ENCODE data around the gene PRKCB. TPM values are rescaled to one million over a fixed set of nuclear protein-coding genes. Genes with fewer than 3 reads are reported as not detected.

Gene PRKCB
- total and polyA plus RNA-seq, 2 of the 8 experiments (the other 6 are each of a cell fraction or from before 2014, with no cell fraction given): 7.1 to 12.1 TPM

- TF ChIP-seq RAD21 (IDR thresholded peaks at IDR 0.05 in 1 of 2, conservative IDR thresholded peaks at IDR 0.05 in 1 of 2; ENCODE audit: low read depth in 2 of 2, low read length in 2 of 2): no peak
- TF ChIP-seq, protein P1, sequence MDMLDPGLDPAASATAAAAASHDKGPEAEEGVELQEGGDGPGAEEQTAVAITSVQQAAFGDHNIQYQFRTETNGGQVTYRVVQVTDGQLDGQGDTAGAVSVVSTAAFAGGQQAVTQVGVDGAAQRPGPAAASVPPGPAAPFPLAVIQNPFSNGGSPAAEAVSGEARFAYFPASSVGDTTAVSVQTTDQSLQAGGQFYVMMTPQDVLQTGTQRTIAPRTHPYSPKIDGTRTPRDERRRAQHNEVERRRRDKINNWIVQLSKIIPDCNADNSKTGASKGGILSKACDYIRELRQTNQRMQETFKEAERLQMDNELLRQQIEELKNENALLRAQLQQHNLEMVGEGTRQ (IDR thresholded peaks at IDR 0.05; ENCODE audit: low read length): no peak
- no peak for TF ChIP-seq SP4 (IDR thresholded peaks at IDR 0.05; ENCODE audit: low read length)
- TF ChIP-seq HDAC6 (IDR thresholded peaks at IDR 0.05; ENCODE audit: low read depth, low read length): no peak
- TF ChIP-seq TAF7 (optimal IDR thresholded peaks at IDR 0.05; ENCODE audit: borderline replicate concordance, low read depth, low read length): no peak
- peak; percentile 74; the same call in 1 of the 2 replicates for TF ChIP-seq SP1 (IDR thresholded peaks at IDR 0.05; ENCODE audit: low read depth, low read length)
- no peak for TF ChIP-seq CTBP2 (IDR thresholded peaks at IDR 0.05; ENCODE audit: borderline replicate concordance, insufficient read depth, insufficient read length, low read length)
- no peak for TF ChIP-seq ATF3 (IDR thresholded peaks at IDR 0.05; ENCODE audit: insufficient read depth, low read depth, low read length)
- TF ChIP-seq RNF2 (IDR thresholded peaks at IDR 0.05; ENCODE audit: borderline replicate concordance, low read depth, low read length, missing control alignments, poor library complexity, severe bottlenecking): no peak
- no peak for TF ChIP-seq TAF1 (IDR thresholded peaks at IDR 0.05; ENCODE audit: low read depth, low read length)
- TF ChIP-seq BACH1 (IDR thresholded peaks at IDR 0.05; ENCODE audit: low read length): no peak
- TF ChIP-seq KDM5A (IDR thresholded peaks at IDR 0.05; ENCODE audit: low read length): no peak
- TF ChIP-seq, protein P2, sequence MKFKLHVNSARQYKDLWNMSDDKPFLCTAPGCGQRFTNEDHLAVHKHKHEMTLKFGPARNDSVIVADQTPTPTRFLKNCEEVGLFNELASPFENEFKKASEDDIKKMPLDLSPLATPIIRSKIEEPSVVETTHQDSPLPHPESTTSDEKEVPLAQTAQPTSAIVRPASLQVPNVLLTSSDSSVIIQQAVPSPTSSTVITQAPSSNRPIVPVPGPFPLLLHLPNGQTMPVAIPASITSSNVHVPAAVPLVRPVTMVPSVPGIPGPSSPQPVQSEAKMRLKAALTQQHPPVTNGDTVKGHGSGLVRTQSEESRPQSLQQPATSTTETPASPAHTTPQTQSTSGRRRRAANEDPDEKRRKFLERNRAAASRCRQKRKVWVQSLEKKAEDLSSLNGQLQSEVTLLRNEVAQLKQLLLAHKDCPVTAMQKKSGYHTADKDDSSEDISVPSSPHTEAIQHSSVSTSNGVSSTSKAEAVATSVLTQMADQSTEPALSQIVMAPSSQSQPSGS (IDR thresholded peaks at IDR 0.05; ENCODE audit: low read length): no peak
- no peak for TF ChIP-seq BCL11A (IDR thresholded peaks at IDR 0.05; ENCODE audit: low read depth in 2 of 2, low read length in 2 of 2)
- no peak for TF ChIP-seq GABPA (IDR thresholded peaks at IDR 0.05; ENCODE audit: borderline replicate concordance, insufficient read depth, low read length)
- TF ChIP-seq SUZ12 (IDR thresholded peaks at IDR 0.05; ENCODE audit: low read length): no peak
- TF ChIP-seq EZH2 (IDR thresholded peaks at IDR 0.05; ENCODE audit: low read depth, low read length, severe bottlenecking): no peak
- TF ChIP-seq BRCA1 (IDR thresholded peaks at IDR 0.05; ENCODE audit: low read depth, low read length): no peak
- no peak for TF ChIP-seq SIN3A (conservative IDR thresholded peaks at IDR 0.05 in 1 of 2, IDR thresholded peaks at IDR 0.05 in 1 of 2; ENCODE audit: low read depth in 1 of 2, low read length in 2 of 2)
- no peak for TF ChIP-seq YY1 (IDR thresholded peaks at IDR 0.05; ENCODE audit: low read depth, low read length)
- no peak for TF ChIP-seq EGR1 (IDR thresholded peaks at IDR 0.05; ENCODE audit: borderline replicate concordance, low read depth, low read length)
These were observed 48.7 kb upstream of the PRKCB start (continued) for GRCh38 chr16:23786964-23787561.
